ENCODE results near the gene SFI1. TPM values are rescaled to one million over a fixed set of nuclear protein-coding genes. Genes with fewer than 3 reads are reported as not detected.

SFI1 gene
- total and polyA plus RNA-seq, 2 of the 8 experiments (the other 6 are each of a cell fraction or from before 2014, with no cell fraction given), result 10.4 to 30.1 TPM

DNA sequence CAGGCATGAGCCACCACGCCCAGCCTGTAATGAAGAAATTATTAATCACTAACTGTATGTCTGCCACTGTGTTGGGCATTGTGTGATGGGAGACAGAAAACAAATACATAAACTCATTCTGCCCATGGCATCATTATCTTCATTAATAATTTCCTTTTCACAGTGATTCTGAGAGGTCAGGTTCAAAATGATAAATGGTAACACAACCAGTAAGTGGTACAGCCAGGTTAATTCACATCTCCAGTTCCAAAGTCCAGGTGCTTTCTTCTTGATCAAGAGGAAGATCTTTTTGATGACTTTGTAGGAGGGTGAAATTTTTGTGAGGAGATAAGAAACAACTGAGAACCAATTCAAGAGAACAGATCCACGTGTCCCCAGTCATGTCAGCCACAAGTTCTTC lies 98.9 kb downstream of the SFI1 start:
- Histone ChIP-seq H4K20me1 (replicated peaks in 1 of 2; ENCODE audit: control insufficient read depth in 1 of 2, insufficient read depth in 2 of 2, low read length in 2 of 2) (no peaks in the 10 kb centered on the region), H3K23me2 (ENCODE audit: low read depth, low read length) (no peaks in the 10 kb centered on the region), H3K4ac (replicated peaks; ENCODE audit: insufficient read length, low read depth, low read length) (no peak overlapping the region), H3K79me1 (ENCODE audit: low read depth, low read length) (no peaks in the 10 kb centered on the region), H3K27ac (ENCODE audit: low read depth, low read length) (no peak overlapping the region), H3K56ac (replicated peaks; ENCODE audit: insufficient read length, low read depth, low read length) (no peak overlapping the region), H2BK5ac (ENCODE audit: low read depth, low read length) (no peak overlapping the region), H2AK5ac (ENCODE audit: low read depth, low read length) (no peak overlapping the region), H3K4me2 (ENCODE audit: insufficient read depth in 1 of 2, low read depth in 2 of 2, low read length in 2 of 2) (no peak overlapping the region), H4K5ac (ENCODE audit: insufficient read length, low read depth, low read length) (no peak overlapping the region), H4K91ac (replicated peaks; ENCODE audit: insufficient read length, low read length) (no peak overlapping the region), H4K8ac (ENCODE audit: extremely low read depth, insufficient read depth, low read length) (no peak overlapping the region), H3K4me1 (replicated peaks in 1 of 4; ENCODE audit: control insufficient read depth in 3 of 4, insufficient read depth in 4 of 4, low read length in 3 of 4) (no peaks in the 10 kb centered on the region), H3K9ac (replicated peaks in 1 of 4; ENCODE audit: extremely low read depth in 1 of 4, low read depth in 3 of 4, low read length in 3 of 4) (no peak overlapping the region), H3K23ac (ENCODE audit: insufficient read length) (no peak overlapping the region), H3K79me2 (ENCODE audit: control insufficient read depth in 1 of 2, insufficient read depth in 2 of 2, low read length in 2 of 2) (no peaks in the 10 kb centered on the region), H2BK120ac (replicated peaks; ENCODE audit: low read depth, low read length) (no peak overlapping the region), H3K18ac (ENCODE audit: extremely low read depth, low read length) (no peak overlapping the region), H3K4me3 (ENCODE audit: extremely low read depth in 1 of 4, insufficient read depth in 2 of 4, low read depth in 3 of 4, low read length in 4 of 4) (no peak overlapping the region), H2BK12ac (ENCODE audit: low read depth, low read length) (no peak overlapping the region), H2BK15ac (ENCODE audit: low read length) (no peak overlapping the region), H2AFZ (ENCODE audit: low read length) (no peak overlapping the region), H2BK20ac (ENCODE audit: low read length) (no peak overlapping the region), H3K9me3 (ENCODE audit: insufficient read depth in 2 of 2, low read depth in 1 of 2, low read length in 1 of 2) (no peaks in the 10 kb centered on the region), H3K36me3 (ENCODE audit: control insufficient read depth in 2 of 4, insufficient read depth in 4 of 4, low read length in 3 of 4) (no peaks in the 10 kb centered on the region), H3K14ac (ENCODE audit: insufficient read length) (no peak overlapping the region), H3K27me3 (replicated peaks in 1 of 4; ENCODE audit: control insufficient read depth in 3 of 4, extremely low read depth in 1 of 4, insufficient read depth in 3 of 4, low read length in 3 of 4) (no peaks in the 10 kb centered on the region)
- FAIRE-seq, result no peak
- CTCF ChIA-PET (ENCODE audit: partially characterized antibody), result interaction anchor here (1.1 kb wide), 1 partner anchor 41 kb away, joined by 3 read pairs; no protein-coding TSS in a partner anchor
- no peak for DNase-seq (ENCODE audit: low read depth in 1 of 2, low spot score in 2 of 2)
- POLR2A ChIA-PET (ENCODE audit: partially characterized antibody), result no interaction called here
- WGBS, 2 experiments (ENCODE audit: extremely low coverage in 1 of 2, insufficient coverage in 1 of 2, insufficient read length in 1 of 2, insufficient replicate concordance in 2 of 2, low coverage in 1 of 2, low lambda C conversion rate in 2 of 2, missing lambda C conversion rate in 1 of 2), result 82% methylated on average over 2 of the region's 2 CpGs; no CpG with 5 or more reads in 1 of the 2 experiments
- TF ChIP-seq NRF1 (IDR thresholded peaks at IDR 0.05; ENCODE audit: low read depth, low read length), result no peak
- TF ChIP-seq HDAC6 (IDR thresholded peaks at IDR 0.05; ENCODE audit: low read depth, low read length), result no peak
- no peak for TF ChIP-seq SIRT6 (IDR thresholded peaks at IDR 0.05; ENCODE audit: low read length)
- no peak for TF ChIP-seq EZH2 (IDR thresholded peaks at IDR 0.05; ENCODE audit: low read depth, low read length, severe bottlenecking)
- TF ChIP-seq EP300 (IDR thresholded peaks at IDR 0.05; ENCODE audit: borderline replicate concordance in 1 of 2, low read depth in 2 of 2, low read length in 2 of 2), result no peak
- no peak for TF ChIP-seq CREB1 (IDR thresholded peaks at IDR 0.05)
- no peak for TF ChIP-seq RFX5 (IDR thresholded peaks at IDR 0.05; ENCODE audit: borderline replicate concordance, low read depth, low read length)
- no peak for TF ChIP-seq CEBPB (IDR thresholded peaks at IDR 0.05; ENCODE audit: low read depth, low read length)
- TF ChIP-seq SRF (IDR thresholded peaks at IDR 0.05; ENCODE audit: low read depth, low read length), result no peak
- no peak for TF ChIP-seq RBBP5 (IDR thresholded peaks at IDR 0.05; ENCODE audit: borderline replicate concordance, low read depth, low read length)
- no peak for TF ChIP-seq KDM4A (IDR thresholded peaks at IDR 0.05; ENCODE audit: low read depth, low read length, severe bottlenecking)
- no peak for TF ChIP-seq POLR2AphosphoS5 (IDR thresholded peaks at IDR 0.05; ENCODE audit: low read depth, low read length)
- TF ChIP-seq BCL11A (IDR thresholded peaks at IDR 0.05; ENCODE audit: low read depth in 2 of 2, low read length in 2 of 2), result no peak
- TF ChIP-seq CBX8 (IDR thresholded peaks at IDR 0.05; ENCODE audit: borderline replicate concordance, low read depth, low read length), result no peak
